NCI-H1436 (cell line): Measurements from ENCODE around the gene SLC22A16.
"Not testable (repeated sequence)": the region's sequence is repeated elsewhere in the genome, so short reads cannot be mapped to it uniquely, and the experiment has no call there.

Experiments
- DNase-seq: peaks from one replicate; lab custom pipeline; 2025; lab: John Stamatoyannopoulos, UW

The SLC22A16 gene, protein sequence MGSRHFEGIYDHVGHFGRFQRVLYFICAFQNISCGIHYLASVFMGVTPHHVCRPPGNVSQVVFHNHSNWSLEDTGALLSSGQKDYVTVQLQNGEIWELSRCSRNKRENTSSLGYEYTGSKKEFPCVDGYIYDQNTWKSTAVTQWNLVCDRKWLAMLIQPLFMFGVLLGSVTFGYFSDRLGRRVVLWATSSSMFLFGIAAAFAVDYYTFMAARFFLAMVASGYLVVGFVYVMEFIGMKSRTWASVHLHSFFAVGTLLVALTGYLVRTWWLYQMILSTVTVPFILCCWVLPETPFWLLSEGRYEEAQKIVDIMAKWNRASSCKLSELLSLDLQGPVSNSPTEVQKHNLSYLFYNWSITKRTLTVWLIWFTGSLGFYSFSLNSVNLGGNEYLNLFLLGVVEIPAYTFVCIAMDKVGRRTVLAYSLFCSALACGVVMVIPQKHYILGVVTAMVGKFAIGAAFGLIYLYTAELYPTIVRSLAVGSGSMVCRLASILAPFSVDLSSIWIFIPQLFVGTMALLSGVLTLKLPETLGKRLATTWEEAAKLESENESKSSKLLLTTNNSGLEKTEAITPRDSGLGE

DNA sequence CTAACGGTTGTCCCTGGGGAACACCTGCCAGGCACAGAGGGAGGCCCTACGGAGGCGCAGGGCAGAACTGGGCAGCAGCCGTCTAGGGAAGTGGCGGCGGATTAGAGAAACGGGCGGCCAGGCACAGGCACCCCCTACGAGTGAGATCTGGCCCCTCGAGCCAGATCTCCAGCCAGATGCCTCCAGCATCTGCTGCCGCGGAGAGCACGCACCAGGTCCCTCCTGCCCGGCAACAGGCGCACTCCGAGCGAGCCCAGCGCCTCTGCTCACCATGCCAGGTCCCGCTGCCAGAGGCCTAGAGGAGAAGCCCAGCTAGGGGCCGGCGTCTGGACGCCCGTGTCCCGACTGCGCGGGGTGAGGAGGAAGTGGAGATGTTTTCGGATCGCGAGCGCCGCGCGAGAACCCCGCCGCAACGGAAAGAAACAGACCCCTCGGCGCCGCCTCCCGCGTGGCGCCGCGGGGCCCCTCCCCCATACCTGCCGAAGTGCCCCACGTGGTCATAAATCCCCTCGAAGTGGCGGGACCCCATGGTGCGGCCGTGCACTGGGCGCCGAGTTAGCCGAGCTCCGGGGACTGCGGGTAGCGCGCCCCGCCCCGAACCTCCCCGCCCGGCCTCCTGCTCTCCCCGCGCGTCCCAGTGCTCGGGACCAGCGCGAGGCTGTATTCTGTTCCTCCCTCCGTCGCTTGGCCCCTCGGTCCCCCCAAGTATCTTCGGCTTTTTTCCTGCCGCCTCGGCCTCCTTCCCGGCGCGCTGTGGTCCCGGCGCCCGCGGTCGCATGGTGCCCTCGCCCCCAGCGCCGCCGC is at the start of gene SLC22A16:
Gene SLC22A16, minus strand, starts transcription at position 568 of the 804 bp plus-strand sequence. Its CDS starts 39 bp downstream, at position 529.
- no peak for DNase-seq

DNA sequence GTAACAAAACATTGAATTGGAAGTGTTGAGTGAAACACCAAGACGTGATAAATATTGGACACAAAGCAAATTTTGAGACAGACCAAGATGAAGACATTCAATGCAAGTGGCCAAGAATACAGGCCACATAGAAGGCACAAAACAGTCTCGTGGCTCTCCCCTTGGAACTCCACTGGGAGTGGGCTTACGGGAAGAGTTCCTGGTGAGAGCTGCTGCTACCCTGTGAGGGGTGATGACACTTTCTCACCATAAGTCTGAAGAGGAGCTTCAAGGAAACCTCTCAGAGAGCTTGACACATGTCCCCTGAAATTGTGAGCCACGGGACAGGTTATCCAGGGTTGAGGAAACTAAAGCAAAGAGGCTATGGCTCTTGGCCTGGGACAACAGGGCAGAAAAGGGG is 48.6 kb upstream of the SLC22A16 start:
- no peak for DNase-seq

DNA sequence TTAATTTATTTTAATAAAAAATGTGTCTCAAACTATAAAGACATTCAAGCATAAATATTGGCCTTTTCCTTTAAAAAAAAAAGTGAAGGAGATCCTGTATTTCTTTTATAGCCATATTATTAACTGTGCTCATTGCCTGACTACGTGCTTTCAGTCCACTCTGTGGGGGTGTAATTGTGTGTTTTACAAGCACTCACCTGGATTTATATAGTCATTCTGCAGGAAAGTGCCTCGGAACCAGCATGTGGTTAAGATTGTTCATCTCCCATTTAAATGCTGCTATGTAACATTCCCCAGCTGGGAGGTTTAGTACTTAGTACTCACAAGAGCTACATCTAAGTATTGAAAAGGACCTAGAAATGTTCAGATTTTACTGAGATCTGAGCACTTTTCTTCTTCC is 47.9 kb upstream of the SLC22A16 start:
- no peak for DNase-seq

DNA sequence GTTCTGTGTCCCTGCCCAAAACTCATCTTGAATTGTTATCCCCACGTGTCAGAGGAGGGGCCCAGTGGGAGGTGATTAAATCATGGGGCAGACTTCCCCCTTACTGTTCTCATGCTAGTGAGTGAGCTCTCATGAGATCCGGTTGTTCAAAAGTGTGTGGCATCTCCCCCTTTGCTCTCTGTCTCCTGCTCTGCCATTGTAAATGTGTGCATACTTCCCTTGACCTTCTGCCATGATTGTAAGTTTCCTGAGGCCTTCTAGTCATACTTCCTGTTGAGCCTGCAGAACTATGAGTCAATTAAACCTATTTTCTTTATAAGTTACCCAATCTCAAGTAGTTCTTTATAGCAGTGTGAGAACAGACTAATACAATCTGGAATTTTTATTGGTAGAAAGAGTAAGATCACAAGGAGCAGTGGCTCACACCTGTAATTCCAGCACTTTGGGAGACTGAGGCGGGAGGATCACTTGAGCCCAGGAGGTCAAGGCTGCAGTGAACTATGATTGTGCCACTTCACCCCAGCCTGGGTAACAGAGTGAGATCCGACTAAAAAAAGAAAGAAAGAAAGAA is 47.1 kb upstream of the SLC22A16 start:
- DNase-seq = no peak

DNA sequence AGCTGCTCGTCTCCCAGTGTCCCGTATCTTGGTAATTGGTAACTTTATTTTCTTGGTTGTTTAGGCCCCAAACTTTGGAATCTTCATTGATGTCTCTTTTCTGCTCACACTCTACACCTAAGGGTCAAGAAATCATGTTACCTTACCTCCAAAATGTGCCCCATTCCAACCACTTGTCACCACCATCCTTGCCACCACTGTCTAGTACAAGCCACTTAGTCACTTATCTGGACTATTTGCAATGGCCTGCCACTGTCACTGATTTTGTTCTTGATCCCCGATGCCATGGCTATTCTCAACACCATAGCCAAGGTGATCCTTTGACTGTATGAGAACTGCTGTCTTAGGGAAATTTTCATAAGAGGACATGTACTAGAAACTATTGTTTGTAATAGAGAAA is 46.0 kb upstream of the SLC22A16 start:
- no peak for DNase-seq

DNA sequence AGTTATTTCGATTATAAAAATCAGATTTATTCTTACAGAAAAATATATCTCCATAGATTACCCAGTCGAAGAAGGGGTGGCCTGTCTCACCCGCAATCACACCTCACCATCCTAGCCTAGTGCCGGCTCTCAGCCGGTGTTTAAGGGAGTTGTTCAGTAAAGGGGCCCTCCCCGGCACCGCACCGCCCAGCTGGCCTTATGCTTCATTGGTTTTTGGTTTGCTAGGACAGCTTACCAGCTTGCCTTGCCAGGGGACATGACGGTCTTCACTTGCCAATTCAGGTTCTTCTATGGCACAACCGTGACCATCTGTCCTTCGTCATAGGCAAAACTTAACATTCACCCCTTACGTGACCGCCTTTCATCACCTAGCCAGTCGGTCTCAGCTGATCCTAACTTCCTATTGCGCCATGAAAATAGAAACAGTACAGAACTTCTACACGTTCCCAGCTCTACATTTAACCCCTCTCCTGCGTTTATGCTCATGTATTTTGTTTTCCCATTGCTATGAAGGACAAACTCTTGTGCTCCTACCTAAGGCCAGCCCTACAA is 44.7 kb upstream of the SLC22A16 start:
- DNase-seq = no peak

DNA sequence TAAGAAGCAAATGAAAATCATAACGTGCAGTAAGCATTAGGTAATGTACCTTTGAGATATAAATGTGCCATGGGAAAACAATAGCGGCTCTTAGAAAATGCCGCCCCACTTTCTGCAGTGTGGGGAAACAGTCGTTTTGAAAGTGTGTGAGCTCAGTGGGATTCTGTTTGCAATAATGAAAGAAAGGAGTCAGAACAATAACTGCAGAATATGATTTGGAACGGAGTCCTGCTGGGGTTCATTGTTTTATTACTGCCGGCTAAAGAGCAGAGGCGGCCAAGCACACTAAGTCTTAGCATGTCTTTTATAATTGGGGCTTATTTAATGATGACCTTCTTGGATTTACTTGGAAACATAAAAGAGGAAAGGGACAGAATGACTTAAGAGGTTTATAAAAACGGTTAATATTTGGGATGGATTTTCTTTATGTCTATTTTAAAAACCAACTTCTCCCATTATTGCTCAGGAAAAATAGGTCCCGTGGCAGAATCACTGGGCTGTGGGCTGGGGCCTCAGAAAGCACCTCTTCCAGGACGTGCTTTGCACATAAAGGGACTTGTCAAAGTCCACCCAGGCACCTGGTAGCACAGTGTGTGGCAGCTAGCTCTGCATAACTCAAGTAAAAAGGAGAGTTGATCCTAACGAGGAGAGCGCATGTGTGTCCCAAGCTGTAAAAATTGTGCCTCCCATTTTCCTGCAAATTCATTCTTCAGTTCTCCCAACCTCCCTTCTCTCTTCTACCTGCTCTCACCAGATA is 44.0 kb upstream of the SLC22A16 start:
- no peak for DNase-seq

DNA sequence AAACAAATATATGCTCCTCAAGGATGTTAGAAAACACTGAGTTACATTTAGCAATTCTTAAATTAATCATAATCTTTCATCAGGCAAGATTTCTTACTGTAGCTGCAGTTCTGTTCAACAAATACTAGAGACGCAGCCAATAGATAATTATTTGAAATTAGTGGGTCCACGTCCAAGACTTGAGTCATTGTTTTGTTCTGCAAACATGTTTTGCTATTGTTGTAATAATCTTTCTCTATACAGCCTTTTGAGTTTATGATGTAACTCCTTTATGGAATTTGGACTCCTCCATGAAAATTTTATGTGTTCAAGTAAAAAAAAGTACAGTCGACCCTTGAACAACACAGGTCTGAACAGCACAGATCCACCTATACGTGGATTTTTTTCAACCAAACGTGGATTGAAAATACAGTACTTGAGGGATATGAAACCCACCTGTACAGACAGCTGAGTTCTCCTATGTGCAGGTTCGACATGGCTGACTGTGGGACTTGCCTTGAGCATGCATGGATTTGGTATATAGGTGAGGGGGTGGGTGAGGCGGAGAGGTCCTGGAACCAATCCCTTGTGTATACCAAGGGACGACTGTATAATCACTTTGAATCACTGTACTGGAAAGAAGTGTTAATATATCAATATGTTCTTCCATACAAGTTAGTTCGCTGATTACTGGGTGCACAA is 41.3 kb upstream of the SLC22A16 start:
- no peak for DNase-seq

DNA sequence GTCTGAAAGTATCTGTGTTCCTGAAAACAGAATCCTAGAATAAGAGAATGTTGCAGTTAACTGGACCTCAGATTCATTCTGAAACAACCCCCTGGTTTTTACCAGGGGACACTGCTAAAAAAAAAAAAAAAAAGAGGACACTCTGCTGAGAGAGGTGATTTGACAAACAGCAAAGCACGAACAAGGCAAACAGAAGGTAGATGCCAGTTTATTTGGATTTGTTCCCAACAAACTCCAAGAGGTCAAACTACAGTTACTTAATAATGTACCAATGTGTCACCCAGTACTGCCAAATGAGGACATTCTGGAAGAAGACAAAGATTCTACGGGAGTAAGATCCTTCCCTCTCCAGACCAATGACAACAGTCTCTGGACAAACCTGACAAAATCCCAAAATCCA is 40.6 kb upstream of the SLC22A16 start:
- no peak for DNase-seq

DNA sequence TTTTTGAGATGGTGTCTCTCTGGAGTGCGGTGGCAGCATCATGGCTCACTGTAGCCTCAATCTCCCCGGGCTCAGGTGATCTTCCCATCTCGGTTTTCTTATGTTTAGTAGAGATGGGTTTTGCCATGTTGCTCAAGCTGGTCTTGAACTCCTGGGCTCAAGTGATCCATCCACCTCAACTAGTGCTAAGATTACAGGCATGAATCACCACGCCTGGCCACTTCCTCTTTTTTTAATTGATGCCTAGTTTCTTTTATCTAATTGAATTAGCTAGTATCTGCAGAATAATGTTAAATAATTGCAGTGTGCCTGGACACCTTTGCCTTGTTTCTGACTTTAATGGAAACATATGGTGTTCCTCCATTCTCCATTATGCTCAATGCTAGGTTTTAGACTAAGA is 38.4 kb upstream of the SLC22A16 start:
- DNase-seq = no peak

DNA sequence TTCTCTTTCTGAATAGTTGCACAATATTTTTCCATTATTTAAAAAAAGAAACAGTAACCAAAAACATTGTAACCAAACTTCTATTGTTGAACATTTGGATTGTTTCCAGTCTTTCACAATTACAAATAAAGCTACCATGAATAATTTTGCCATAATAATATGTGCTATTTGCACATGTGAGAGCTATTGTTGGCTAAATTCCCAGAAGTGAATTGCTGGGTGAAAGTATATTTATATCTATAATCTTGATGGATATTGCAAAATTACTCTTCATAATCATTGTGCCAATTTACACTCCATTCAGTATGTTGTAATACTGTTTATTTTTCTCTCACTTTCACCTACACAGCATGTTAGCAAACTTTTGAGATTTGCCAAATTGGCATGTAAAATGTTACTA is 36.6 kb upstream of the SLC22A16 start:
- DNase-seq = peak; percentile 75

DNA sequence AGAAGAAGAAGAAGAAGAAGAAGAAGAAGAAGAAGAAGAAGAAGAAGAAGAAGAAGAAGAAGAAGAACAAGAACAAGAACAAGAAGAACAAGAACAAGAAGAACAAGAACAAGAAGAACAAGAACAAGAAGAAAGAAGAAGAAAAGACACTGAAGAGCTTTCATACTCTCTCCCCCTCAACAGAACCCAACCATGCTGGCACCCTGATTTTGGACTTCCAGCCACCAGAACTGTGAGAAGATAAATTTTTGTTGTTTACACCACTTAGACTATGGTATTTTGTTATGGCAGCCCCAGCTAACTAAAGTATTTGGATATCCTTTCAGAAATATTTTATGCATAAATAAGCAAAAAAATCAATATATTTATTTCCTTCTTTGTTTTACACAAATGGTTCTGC is 36.1 kb upstream of the SLC22A16 start:
- DNase-seq = not testable (repeated sequence)

DNA sequence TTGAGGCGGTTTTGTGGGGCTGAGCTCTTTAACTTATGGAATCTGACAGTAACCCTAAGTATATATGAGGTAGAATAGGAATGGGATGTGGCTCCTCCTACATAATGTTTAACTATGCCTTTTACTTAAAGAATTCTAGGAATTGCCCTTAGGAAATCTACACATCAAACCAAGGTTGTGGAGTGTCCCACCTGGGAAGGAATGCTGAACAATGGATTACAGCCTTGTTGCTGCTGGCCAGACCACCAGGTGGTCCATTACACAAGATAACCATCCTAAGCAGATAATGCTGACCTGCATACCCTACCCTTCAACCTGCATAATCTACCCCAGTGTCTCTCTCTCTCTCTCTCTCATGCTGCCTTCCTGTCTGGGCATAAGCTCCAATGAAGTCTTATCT is 35.0 kb upstream of the SLC22A16 start:
- DNase-seq = no peak

DNA sequence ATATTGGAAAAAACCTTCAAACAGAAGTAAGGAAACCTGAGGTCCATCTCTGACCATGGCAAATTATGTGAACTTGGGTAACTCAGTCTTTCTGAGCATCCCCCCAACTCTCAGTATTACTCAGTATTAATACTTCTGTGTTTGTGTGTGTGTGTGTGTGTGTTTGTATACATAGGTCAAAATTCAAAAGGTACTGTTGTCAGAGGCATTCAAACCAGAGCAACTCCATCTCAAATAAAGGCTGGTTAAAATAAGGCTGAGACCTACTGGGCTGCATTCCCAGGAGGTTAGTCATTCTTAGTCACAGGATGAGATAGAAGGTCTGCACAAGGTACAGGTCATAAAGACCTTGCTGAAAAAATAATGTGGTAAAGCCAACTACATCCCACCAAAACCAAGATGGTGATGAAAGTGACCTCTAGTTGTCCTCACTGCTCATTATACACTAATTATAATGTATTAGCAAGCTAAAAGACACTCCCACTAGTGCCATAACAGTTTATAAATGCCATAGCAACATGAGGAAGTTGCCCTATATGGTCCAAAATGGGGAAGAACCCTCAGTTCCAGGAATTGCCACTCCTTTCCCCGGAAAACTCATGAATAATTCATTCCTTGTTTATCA is 33.3 kb upstream of the SLC22A16 start:
- no peak for DNase-seq

DNA sequence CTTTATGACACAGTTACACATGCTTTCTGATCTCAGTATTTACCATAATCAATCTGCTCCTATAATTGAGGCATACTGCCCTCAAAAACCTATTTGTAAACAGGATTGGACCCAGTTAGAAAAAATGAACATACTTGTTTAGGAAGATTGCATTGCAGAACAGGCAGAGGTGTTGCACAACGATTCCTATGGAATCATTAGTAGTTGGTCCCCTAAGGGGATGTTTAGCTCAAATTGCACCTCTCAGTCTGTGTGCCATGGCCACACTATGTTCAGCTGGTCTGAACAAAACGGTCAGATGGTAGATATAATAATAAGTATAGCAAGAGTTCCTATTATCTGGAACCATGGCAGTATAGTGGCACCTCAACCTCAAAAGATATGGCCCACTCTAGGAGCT is 28.5 kb upstream of the SLC22A16 start:
- not testable (repeated sequence) for DNase-seq

DNA sequence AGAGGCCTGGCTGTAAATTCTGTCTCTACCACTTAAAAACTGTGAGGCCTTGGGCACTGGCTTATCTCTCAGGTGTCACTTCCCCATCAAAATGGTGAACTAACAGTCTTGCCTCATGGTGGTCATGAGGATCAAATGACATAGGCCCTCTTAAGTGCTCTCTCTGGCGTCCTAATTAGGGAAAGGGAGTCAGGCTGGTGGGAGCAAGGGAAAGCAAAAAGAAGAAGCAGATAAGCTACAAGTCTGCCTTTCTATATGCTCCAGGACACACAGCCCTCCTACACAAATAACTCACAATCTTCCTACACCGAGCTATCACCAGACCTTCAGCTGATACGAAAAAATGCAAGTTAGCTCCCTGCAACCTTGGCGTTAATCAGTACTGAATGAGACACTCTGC is 19.5 kb upstream of the SLC22A16 start:
- DNase-seq = no peak

DNA sequence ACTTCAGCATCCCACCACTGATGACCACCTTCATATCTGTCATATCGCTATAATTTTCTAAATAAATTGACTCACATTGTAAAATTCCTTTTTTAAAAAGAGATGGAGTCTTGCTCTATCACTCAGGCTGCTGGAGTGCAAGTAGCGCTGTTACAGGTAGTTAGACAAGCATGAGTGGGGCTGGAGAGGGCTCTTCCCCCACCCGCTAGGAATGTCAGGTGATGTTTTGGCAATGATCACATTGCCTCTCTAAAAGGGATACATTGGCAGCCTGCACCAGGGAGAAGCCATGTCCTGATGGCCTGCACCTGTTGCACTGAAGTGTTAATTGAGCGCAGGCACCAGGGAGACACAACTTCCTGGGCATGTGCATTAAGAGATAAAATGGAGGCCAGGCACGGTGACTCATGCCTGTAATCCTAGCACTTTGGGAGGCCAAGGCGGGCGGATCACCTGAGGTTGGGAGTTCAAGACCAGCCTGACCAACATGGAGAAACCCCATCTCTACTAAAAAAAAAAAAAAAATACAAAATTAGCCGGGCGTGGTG is 16.9 kb upstream of the SLC22A16 start:
- peak; percentile 90 for DNase-seq

DNA sequence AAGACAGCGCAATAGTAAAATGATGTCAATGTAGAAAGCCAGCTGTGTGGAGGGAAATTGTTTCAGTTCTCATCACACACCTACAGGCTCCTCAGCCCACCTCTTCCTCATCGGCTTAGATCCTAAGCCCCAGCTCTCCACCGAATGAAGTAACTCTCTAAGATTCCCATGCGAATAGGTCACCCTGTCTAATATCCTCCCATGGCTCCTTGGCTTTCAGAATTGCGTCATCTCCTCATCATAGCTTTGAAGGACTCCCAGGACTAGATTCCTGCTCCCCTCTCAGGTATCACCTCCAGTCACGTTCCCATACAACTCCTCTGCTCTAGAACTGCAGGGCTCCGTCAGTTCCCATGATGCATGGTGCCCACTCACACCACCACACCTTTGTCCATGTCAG is 16.2 kb upstream of the SLC22A16 start:
- DNase-seq = no peak

DNA sequence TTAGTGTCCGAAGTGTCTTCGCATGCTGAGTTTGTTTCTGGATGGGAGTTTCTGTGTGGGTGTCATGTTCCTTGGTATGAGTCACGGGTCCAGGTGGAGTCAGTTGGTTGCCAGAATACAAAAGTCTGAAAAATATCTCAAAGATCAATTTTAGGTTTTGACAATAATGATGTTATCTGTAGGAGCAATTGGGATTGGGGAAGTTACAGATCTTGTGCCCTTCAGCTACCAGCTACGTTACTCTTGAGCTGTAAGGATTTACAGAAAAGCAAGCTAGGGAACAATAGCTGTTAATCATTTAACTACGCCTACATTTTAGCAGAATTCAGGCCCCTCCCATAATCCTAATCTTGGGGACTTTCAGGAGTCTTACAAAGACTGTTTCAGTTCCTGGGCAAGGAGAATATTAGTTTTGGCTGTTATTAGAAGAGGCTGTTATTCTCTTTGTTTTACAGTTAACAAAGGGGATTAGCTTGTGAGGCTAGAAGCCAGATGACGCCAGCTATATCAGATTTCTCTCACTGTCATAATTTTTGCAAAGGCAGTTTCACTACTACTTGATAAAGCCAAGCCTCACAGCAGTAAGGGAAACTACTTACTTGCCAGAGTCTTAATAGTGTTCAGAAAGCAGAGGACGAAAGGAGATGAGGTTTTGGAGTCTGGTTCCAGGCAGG is 15.4 kb upstream of the SLC22A16 start:
- DNase-seq = no peak

DNA sequence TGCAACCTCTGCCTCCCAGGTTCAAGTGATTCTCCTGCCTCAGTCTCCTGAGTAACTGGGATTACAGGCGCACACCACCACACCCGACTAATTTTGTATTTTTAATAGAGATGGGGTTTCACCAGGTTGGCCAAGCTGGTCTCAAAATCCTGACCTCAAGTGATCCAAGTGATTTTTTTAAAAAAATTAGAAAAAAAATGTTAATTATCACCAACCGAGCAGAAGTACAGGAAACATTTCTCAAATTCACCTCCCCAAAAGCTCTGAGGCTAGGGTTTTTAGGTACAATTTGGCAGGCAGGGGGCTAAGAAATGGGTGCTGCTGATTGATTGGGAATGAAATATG is 14.9 kb upstream of the SLC22A16 start:
- no peak for DNase-seq
